ENCODE results near the gene MRM1. TPM values are rescaled to one million over a fixed set of nuclear protein-coding genes. Genes with fewer than 3 reads are reported as not detected.

Gene MRM1
- total RNA-seq, 1 donor from 2014 or later = 13.7 TPM

GRCh38 chr17:36631022-36631421 lies 29.6 kb downstream of the MRM1 start:
- DNase-seq (ENCODE audit: low spot score) = no peak

GRCh38 chr17:36632916-36633771 lies 31.8 kb downstream of the MRM1 start:
- no peak for DNase-seq (ENCODE audit: low spot score)

- no peak for DNase-seq (ENCODE audit: low spot score)
Observed at GRCh38 chr17:36640346-36640745, 39.0 kb downstream of the MRM1 start.

- DNase-seq (ENCODE audit: low spot score) = no peak
Observed at GRCh38 chr17:36640836-36641235, 39.5 kb downstream of the MRM1 start.

GRCh38 chr17:36641331-36641876 lies 40.0 kb downstream of the MRM1 start:
- DNase-seq (ENCODE audit: low spot score) = no peak

GRCh38 chr17:36641877-36642845 lies 40.8 kb downstream of the MRM1 start:
- DNase-seq (ENCODE audit: low spot score) = no peak

- no peak for DNase-seq (ENCODE audit: low spot score)
Observed at GRCh38 chr17:36643086-36643685, 41.8 kb downstream of the MRM1 start.

- DNase-seq (ENCODE audit: low spot score) = no peak
Observed at GRCh38 chr17:36645422-36645821, 44.0 kb downstream of the MRM1 start.

- no peak for DNase-seq (ENCODE audit: low spot score)
Observed at GRCh38 chr17:36647636-36648035, 46.3 kb downstream of the MRM1 start.

- no peak for DNase-seq (ENCODE audit: low spot score)
Observed at GRCh38 chr17:36650096-36650775, 48.9 kb downstream of the MRM1 start.

GRCh38 chr17:36653374-36653773 lies 52.0 kb downstream of the MRM1 start:
- DNase-seq (ENCODE audit: low spot score) = no peak

- no peak for DNase-seq (ENCODE audit: low spot score)
Observed at GRCh38 chr17:36653856-36654255, 52.5 kb downstream of the MRM1 start.

GRCh38 chr17:36655726-36656125 lies 54.3 kb downstream of the MRM1 start:
- no peak for DNase-seq (ENCODE audit: low spot score)

- no peak for DNase-seq (ENCODE audit: low spot score)
Observed at GRCh38 chr17:36657390-36657762, 56.0 kb downstream of the MRM1 start.

GRCh38 chr17:36657763-36658490 lies 56.5 kb downstream of the MRM1 start:
- no peak for DNase-seq (ENCODE audit: low spot score)

Other genes with a start within 250 kb of the MRM1 start
- not detected for gene TBC1D3H, start 213.1 kb upstream of the MRM1 start, total RNA-seq
- 28.7 TPM for gene ZNHIT3, start 114.9 kb upstream of the MRM1 start, total RNA-seq
- 93.7 TPM for gene MYO19, start 66.7 kb upstream of the MRM1 start, total RNA-seq
- gene PIGW, start 66.6 kb upstream of the MRM1 start, total RNA-seq = 17.2 TPM
- 109 TPM for gene GGNBP2, start 56.7 kb upstream of the MRM1 start, total RNA-seq
- gene DHRS11, start 9.7 kb upstream of the MRM1 start, total RNA-seq = 18.2 TPM

All from ureter (tissue), 1 donor.